GM21423 (cell line): Measurements from ENCODE around the gene ELFN1.

Source experiments
- ATAC-seq: cut with Tn5 transposase; IDR thresholded peaks from one replicate; pipeline ENCODE4 v1.9.1; 2021; ENCODE audit warnings: mild to moderate bottlenecking, moderate library complexity; ENCODE audit not compliant: unreplicated experiment

ELFN1 gene

GRCh38 chr7:1675036-1675671 lies 5.1 kb downstream of the ELFN1 start:
- ATAC-seq = no peak

DNA sequence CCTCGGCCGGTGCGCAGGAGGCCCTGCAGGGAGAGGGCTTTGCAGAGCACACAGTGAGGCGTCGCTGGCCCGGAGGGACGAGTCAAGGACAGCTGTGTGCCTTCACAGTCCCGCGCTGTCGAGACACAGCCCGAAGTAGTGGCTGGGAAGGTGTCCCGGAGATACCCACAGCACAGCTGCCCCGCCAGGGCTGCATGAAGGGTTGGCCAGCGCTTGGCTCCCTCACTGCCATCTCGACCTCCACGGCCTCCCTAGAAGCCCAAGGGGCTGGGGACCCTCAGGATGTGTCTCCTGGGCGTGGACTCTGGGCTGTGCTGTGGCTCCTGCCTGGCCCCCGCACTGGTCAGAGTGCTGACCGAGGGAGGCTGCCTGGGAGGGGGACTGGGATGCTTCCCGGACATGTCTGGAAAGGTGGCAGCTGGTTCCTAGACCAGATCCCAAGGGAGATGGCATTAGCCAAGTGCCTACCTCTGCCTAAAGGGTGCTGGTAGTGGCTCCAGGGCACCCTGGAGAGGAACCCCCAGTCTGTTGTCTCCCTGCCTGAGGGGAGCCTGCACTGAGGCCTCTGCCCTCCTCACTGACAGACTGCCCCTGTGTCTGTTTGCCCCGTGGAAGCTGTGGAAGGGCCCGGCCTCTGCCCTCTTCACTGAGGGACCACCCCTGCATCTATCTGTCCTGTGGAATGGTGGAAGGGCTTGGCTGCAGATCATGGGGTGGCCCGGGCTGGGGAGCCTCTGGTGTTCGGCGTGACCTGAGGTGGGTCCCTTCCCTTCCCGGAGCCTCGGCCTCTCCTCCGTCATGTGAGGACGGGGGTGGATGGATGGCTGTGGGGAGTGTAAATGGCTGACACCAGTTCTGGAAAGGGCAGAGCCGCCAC lies 5.8 kb downstream of the ELFN1 start:
- ATAC-seq = no peak

- no peak for ATAC-seq
These were observed 6.5 kb downstream of the ELFN1 start for GRCh38 chr7:1676550-1677078.

GRCh38 chr7:1677206-1678080 lies 7.4 kb downstream of the ELFN1 start:
- ATAC-seq = no peak

- ATAC-seq = no peak
These were observed 8.0 kb downstream of the ELFN1 start for GRCh38 chr7:1678081-1678543.

DNA sequence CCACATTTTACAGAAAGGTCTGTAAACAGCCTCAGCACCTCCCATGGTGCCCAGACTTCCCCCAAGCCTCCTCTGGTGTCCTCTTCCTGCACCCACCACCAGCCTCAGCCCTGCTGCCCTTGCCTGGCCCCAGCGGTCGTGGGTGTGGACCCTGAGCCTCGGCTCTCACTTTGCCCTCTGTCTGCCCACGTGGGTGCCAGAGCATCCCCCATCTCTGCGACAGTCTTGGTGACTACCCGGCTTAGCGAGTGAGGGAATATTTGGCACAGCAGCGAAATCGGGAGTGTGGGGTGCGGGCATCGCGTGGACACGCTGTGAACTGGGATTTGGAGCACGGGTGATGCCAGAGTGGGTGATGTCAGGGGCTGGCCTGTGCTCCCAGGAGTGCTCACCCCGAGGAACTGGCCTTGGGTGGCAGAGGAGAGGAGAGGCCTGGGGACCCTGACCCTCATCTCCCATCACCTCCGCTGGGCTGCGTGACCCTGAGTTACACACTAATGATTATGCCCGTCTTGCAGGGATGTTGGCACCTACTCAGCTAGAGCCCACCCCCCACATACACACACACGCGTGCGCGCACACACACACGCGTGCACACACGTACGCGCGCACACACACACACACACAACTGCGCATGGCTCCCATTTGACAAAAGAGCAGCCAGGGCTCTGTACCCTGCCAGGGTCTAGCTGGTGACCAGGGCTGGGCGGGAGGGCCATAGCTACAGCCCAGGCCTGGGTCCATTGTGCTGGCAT lies 8.7 kb downstream of the ELFN1 start:
- ATAC-seq = no peak

DNA sequence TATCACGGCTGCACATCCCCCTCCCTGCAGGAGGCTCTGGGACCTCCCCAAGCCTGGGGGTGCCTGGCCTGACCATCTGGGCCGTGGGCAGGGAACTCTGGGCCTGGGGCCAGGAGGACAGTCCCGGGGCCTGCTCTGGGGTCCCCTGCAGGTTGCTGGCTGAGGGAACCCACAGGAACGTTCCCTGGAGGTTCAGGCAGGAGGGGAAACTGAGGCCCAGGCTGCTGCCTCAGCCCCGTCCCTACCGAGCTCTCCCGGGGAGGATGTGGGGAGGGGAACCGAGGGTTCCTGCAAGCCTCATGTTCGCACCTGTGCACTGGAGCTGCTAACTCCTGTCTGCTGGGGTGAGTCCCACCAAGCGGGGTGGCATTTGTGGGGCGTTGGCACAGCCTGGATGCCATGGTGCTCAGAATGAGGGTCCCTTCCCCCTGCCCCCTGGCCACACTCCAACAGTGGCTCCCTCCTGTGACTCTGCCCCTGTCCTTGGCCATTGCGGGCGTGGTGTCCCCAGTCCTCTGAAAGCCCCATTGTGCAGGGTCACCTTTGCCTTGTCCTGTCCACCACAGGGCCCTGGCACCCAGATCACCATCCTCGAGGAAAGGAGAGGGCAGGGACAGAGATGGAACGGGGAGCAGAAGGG lies 9.4 kb downstream of the ELFN1 start:
- no peak for ATAC-seq

DNA sequence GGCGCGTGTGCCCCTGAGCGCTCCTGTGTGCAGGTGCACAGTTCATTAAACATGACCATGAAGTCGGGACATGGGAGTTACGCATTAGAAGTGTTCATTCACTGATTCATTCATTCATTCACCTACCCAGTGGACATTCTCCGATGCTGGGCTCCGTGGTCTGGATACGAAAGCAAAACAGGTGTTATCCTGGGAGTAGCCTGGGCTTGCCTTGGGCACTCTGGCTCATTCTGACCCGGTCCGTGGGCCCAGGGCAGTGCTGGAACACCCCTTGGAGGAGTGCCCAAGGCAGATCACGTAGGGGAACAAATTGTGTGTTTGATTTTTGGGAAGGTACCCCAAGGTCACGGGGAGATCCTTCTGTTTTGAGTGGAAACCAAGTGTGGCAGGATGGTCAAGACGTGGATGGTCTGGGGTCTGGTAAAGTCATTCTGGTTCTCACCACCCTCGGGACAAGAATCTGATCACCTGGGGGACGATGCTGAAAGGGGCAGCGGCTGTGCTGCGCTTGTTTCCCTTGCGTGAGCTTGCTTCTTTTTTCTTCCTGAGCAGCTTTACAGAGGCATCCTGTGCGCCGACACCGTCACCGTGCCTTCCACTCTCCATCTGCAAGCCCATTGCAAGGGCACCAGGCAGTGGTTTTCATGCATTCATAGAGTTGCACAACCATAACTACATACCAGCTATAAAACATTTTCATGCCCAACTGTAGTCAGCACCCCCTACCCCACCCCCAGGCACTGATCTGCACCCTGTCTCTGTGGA lies 10.1 kb downstream of the ELFN1 start:
- no peak for ATAC-seq

GRCh38 chr7:1681581-1681980 lies 11.5 kb downstream of the ELFN1 start:
- ATAC-seq = no peak

GRCh38 chr7:1685000-1685624 lies 15.0 kb downstream of the ELFN1 start:
- ATAC-seq = no peak

DNA sequence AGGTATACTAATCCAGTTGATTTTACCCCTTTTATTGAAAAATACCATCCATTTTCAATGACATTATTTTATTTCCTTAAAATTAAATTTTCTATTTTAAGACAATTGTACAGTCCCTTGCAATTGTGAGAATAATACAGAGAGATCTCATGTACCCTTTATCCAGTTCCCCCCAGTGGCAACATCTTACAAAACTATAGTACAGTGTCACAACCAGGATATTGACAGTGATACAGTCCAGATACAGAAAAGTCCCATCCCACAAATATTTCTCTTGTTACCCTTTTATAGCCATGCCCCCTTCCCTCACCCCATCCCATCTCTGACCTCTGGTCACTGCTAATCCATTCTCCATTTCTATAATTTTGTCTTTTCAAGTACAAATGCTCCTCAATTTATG lies 18.5 kb downstream of the ELFN1 start:
- no peak for ATAC-seq

DNA sequence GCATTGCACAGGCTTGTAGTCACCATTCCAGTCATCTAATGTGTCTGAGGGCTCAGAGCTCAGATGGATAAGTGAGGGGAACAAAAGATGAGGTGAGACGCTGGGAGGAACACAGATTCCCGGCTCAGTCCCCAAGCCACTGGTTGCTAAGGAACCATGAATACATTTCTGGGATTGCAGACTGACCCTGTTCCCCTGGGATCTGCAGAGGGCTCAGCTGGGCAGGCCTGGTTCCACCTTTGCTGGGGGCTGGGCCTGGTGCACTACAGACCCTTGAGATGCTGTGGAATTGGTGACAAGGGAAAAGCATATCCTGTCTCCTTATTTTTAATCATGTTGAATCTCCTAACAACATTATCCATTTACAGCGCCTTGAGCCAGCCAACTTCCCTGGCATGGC lies 19.2 kb downstream of the ELFN1 start:
- ATAC-seq = no peak

GRCh38 chr7:1690359-1690958 lies 20.4 kb downstream of the ELFN1 start:
- no peak for ATAC-seq

DNA sequence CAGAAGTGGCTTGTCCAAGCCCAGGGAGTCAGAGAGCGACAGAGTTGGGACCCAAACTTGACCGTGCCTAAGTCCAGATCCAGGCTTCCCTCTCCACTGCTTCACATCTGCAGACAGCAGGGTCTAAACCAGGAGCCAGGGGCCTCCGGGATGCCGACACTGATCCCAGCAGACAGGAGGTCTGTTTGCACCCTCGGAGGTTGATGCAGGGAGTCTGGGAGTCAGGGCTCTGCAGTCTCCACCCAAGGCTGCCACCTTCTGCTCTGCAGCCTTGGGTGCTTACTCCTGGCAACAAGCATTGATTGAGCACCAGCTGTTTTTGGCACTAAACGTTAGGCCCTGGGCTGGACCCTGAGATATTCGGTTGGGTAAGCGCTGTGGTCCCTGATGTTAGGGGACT lies 21.0 kb downstream of the ELFN1 start:
- ATAC-seq = no peak

- ATAC-seq = no peak
These were observed 21.8 kb downstream of the ELFN1 start for GRCh38 chr7:1691601-1692514.

- no peak for ATAC-seq
These were observed 22.7 kb downstream of the ELFN1 start for GRCh38 chr7:1692515-1693418.
